Chondrocyte (in vitro differentiated cells): Measurements from ENCODE around the gene NOXO1. TPM values are rescaled to one million over a fixed set of nuclear protein-coding genes. Genes with fewer than 3 reads are reported as not detected.

ENCODE experiments used
- DNase-seq: peaks from one replicate; pipeline ENCODE4 v3.0.0; 2021; ENCODE audit warnings: mixed read lengths, low spot score
- H3K27ac Mint-ChIP-seq: one replicate; pipeline ENCODE4 v1.8.0; 2021; ENCODE audit warnings: mild to moderate bottlenecking, moderate library complexity, mixed read lengths; ENCODE audit not compliant: unreplicated experiment
- H3K27me3 Mint-ChIP-seq: 2 replicates; pipeline ENCODE4 v1.8.0; 2021; ENCODE audit warnings: low read depth, mixed read lengths
- H3K36me3 Mint-ChIP-seq: 2 replicates; pipeline ENCODE4 v1.8.0; 2021; ENCODE audit warnings: low read depth, mixed read lengths
- H3K4me1 Mint-ChIP-seq: 2 replicates; pipeline ENCODE4 v1.8.0; 2021; ENCODE audit warnings: low read depth, mild to moderate bottlenecking, mixed read lengths
- H3K4me3 Mint-ChIP-seq: one replicate; pipeline ENCODE4 v1.8.0; 2021; ENCODE audit warnings: mild to moderate bottlenecking, moderate library complexity, mixed read lengths; ENCODE audit not compliant: unreplicated experiment
- H3K9me3 Mint-ChIP-seq: 2 replicates; pipeline ENCODE4 v1.8.0; 2021; ENCODE audit warnings: low read depth, mixed read lengths
- total RNA-seq: library from RNA; stranded (reverse); gene quantifications from 3 replicates; pipeline ENCODE4 v1.2.1, GENCODE V29; 2021
- TF ChIP-seq, protein P1 (sequence below): fragments of 200-600 bp; sonication (generic); IDR thresholded peaks from 2 replicates; pipeline ENCODE4 v1.5.0; 2021; ENCODE audit warnings: antibody characterized with exemption, mild to moderate bottlenecking, moderate library complexity

NOXO1 gene
- total RNA-seq, 1 donor from 2014 or later, result 0.25 TPM

DNA sequence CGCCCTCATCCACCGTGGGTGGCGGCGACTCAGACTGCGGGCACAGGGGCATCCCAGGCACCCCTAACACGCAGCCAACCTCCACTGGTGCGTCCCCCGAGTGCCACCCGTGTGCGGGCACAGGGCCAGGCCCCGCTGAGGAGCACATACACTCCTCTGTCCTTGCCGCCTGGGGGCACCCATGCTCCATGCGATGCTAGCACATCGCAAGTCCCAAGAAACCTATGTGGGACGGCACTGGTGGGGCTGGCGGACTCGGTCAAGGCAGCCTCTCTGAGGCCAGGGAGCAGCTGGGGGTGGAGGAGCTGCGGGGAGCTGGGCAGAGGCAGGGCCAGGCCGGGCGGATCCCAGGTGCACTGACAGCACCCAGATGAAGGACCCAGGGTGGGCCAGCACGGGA, 24.4 kb upstream of the NOXO1 start:
- TF ChIP-seq, protein P1, sequence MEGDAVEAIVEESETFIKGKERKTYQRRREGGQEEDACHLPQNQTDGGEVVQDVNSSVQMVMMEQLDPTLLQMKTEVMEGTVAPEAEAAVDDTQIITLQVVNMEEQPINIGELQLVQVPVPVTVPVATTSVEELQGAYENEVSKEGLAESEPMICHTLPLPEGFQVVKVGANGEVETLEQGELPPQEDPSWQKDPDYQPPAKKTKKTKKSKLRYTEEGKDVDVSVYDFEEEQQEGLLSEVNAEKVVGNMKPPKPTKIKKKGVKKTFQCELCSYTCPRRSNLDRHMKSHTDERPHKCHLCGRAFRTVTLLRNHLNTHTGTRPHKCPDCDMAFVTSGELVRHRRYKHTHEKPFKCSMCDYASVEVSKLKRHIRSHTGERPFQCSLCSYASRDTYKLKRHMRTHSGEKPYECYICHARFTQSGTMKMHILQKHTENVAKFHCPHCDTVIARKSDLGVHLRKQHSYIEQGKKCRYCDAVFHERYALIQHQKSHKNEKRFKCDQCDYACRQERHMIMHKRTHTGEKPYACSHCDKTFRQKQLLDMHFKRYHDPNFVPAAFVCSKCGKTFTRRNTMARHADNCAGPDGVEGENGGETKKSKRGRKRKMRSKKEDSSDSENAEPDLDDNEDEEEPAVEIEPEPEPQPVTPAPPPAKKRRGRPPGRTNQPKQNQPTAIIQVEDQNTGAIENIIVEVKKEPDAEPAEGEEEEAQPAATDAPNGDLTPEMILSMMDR, result no peak
- H3K9me3 Mint-ChIP-seq, result no peaks in the 10 kb centered on the region
- peaks cover 6% of the 10 kb centered on the region for H3K36me3 Mint-ChIP-seq
- no peak overlapping the region for H3K4me3 Mint-ChIP-seq
- peaks cover 47% of the 10 kb centered on the region for H3K4me1 Mint-ChIP-seq
- no peak for DNase-seq
- H3K27ac Mint-ChIP-seq, result no peak overlapping the region
- no peaks in the 10 kb centered on the region for H3K27me3 Mint-ChIP-seq

DNA sequence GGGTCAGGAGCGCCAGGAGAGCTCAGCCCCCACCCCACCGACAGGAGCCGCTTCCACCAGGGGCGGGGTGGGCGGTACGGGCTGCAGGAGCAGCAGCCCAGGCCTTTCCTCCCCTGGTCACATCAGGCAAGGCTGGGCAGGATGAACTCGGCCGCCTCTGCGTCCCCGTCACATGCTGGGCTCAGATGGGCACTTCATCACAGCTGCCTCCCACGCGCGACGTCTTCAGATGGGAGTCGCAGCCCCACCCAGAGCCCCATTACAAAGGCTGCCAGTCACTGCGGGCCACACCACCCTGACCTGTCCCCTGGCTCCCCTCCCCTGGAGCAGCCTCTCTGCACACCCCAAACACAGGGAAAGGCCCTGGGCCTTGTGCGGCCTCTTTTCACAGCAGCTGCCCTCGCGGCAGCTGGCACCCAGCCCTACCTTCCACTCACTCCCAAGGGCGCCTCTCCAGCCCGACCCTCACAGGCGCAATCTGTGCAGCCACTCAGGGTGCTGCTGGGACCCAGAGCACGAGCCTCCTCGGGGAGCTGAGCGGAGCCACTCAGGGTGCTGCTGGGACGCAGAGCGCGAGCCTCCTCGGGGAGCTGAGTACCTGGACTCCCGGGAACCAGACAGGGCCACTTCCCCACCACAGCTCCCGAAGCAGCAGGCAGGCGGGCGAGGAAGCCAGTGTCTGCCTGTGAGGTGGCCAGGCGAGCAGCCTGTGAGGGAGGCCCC, 23.7 kb upstream of the NOXO1 start:
- TF ChIP-seq, protein P1, result no peak
- Mint-ChIP-seq H3K9me3 (no peaks in the 10 kb centered on the region), H3K4me3 (peak overlapping the region; percentile 35), H3K27me3 (no peaks in the 10 kb centered on the region), H3K36me3 (peaks cover 6% of the 10 kb centered on the region), H3K4me1 (peaks cover 41% of the 10 kb centered on the region), H3K27ac (no peak overlapping the region)
- DNase-seq, result no peak

DNA sequence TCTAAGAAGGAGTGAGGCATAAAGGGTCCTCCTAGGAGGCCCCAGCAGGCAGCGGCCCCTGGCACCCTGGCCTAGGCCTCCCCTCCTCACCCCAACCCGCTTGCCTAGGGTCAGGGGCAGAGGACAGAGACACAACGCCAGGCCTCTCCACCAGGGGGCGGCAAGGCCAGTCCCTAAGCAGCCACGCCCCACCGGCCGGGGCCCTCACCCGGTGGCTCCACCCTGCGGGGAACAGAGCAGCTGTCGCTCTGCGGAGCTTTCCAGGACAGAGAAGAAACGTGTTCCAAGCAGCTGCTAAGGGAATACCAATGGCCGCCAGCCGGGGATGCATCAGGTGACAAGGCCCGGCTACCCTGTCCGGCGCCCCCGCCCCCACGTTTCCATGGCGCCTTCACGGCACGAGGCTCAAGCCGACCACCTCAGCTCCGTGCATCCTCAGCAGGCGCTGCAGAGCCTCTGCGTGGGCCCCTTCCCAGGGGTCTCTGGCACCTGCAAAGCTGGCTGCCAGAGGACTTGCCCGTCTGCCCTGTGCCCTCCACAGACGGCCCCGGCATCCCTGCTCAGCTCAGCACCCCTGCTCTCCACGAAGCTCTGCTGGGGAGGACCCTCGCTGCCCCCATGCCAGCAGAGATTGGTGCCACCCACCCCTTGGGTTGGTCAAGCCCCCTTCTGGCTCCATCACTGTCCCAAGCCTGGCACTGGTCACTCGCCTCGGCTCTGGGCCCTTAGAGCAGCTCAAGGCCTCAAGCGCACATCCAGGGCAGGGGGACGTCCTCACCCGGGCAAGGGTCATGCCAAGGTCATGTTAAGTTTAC, 22.8 kb upstream of the NOXO1 start:
- no peaks in the 10 kb centered on the region for H3K27me3 Mint-ChIP-seq
- TF ChIP-seq, protein P1, result peak; percentile 95
- H3K36me3 Mint-ChIP-seq, result peaks cover 6% of the 10 kb centered on the region
- H3K4me1 Mint-ChIP-seq, result peaks cover 40% of the 10 kb centered on the region
- no peak overlapping the region for H3K4me3 Mint-ChIP-seq
- H3K9me3 Mint-ChIP-seq, result no peaks in the 10 kb centered on the region
- peak overlapping the region; percentile 49 for H3K27ac Mint-ChIP-seq
- DNase-seq, result no peak

DNA sequence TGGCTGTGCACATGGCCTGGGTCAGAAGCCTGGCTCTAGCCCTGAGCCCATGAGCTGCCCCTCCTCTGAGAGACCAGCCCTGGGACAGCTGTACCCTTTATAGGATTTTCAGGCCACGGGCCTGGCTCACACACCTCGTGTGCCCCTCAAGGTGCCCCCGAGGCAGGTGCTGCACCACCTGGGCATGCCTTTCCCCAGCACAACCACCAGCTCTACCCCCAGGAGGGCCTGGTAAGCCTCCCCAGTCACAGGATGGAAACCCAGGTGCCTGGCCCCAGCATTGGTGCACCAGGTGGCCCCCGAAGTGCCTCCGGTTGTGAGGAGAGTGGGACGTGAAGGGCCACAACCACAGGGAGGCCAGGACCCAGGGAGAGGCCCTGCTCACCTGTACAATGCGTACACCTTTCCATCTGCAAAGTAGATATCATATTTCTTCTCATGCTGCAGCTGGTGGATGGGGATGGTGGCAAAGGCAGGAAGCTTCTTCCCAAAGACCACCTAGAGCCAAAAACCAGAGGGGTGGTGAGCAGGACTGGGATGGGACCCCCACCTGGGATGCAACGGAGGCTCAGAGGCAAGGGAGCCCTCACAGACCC, 22.1 kb upstream of the NOXO1 start:
- H3K4me3 Mint-ChIP-seq, result no peak overlapping the region
- H3K4me1 Mint-ChIP-seq, result peaks cover 35% of the 10 kb centered on the region
- peaks cover 7% of the 10 kb centered on the region for H3K36me3 Mint-ChIP-seq
- no peaks in the 10 kb centered on the region for H3K9me3 Mint-ChIP-seq
- H3K27me3 Mint-ChIP-seq, result no peaks in the 10 kb centered on the region
- TF ChIP-seq, protein P1, result no peak
- no peak overlapping the region for H3K27ac Mint-ChIP-seq
- DNase-seq, result no peak
